NCI-H2227 (cell line): ENCODE data around the gene PREPL.
"Not testable (repeated sequence)": the region's sequence is repeated elsewhere in the genome, so short reads cannot be mapped to it uniquely, and the experiment has no call there.

ENCODE experiments used
- DNase-seq: peaks from one replicate; lab custom pipeline; 2025; ENCODE audit not compliant: unreplicated experiment; lab: John Stamatoyannopoulos, UW

The PREPL gene

GRCh38 chr2:44349506-44349905 is 11.8 kb downstream of the PREPL start:
- no peak for DNase-seq

- DNase-seq = no peak
Measured at GRCh38 chr2:44348400-44348799, 12.9 kb downstream of the PREPL start.

GRCh38 chr2:44347526-44347925 is 13.8 kb downstream of the PREPL start:
- no peak for DNase-seq

GRCh38 chr2:44342854-44343253 is 18.4 kb downstream of the PREPL start:
- DNase-seq = peak; percentile 37

- DNase-seq = no peak
Measured at GRCh38 chr2:44335806-44336538, 25.3 kb downstream of the PREPL start.

GRCh38 chr2:44333994-44334393 is 27.3 kb downstream of the PREPL start:
- DNase-seq = no peak

- DNase-seq = no peak
Measured at GRCh38 chr2:44330801-44331200, 30.5 kb downstream of the PREPL start.

- no peak for DNase-seq
Measured at GRCh38 chr2:44329343-44329742, 32.0 kb downstream of the PREPL start.

GRCh38 chr2:44328750-44329149 is 32.5 kb downstream of the PREPL start:
- DNase-seq = no peak

- DNase-seq = no peak
Measured at GRCh38 chr2:44326548-44327264, 34.6 kb downstream of the PREPL start.

- no peak for DNase-seq
Measured at GRCh38 chr2:44325897-44326296, 35.4 kb downstream of the PREPL start.

- no peak for DNase-seq
Measured at GRCh38 chr2:44324971-44325426, 36.3 kb downstream of the PREPL start.

- DNase-seq = no peak
Measured at GRCh38 chr2:44321360-44321759, 39.9 kb downstream of the PREPL start.

- DNase-seq = no peak
Measured at GRCh38 chr2:44320832-44321231, 40.5 kb downstream of the PREPL start.

GRCh38 chr2:44315945-44316344 is 45.3 kb downstream of the PREPL start:
- no peak for DNase-seq

- DNase-seq = no peak
Measured at GRCh38 chr2:44314362-44314761, 46.9 kb downstream of the PREPL start.

GRCh38 chr2:44310287-44310686 is 51.0 kb downstream of the PREPL start:
- peak; percentile 6 for DNase-seq

- DNase-seq = no peak
Measured at GRCh38 chr2:44305882-44306281, 55.4 kb downstream of the PREPL start.

- DNase-seq = no peak
Measured at GRCh38 chr2:44304258-44304657, 57.0 kb downstream of the PREPL start.

- DNase-seq = not testable (repeated sequence)
Measured at GRCh38 chr2:44303766-44304165, 57.5 kb downstream of the PREPL start.

- DNase-seq = no peak
Measured at GRCh38 chr2:44301111-44301510, 60.2 kb downstream of the PREPL start.

- no peak for DNase-seq
Measured at GRCh38 chr2:44299635-44300034, 61.7 kb downstream of the PREPL start.
